GM12878 (cell line): ENCODE measurements around the gene PSMA7. TPM values are rescaled to one million over a fixed set of nuclear protein-coding genes. Genes with fewer than 3 reads are reported as not detected.
"Not testable (repeated sequence)": the region's sequence is repeated elsewhere in the genome, so short reads cannot be mapped to it uniquely, and the experiment has no call there.

Experiments used
- ATAC-seq: fragments of 200-7000 bp; cut with Tn5 transposase; 3 replicates; pipeline ENCODE4 v1.9.1; 2020; ENCODE audit warnings: mild to moderate bottlenecking, moderate library complexity
- BruUV-seq: library from RNA; stranded (reverse); fragments of 400-500 nt; replicated peaks from 2 replicates; lab custom pipeline; 2021; lab: Mats Ljungman, UMichigan
- CTCF ChIA-PET: fragments of 300-600 bp; sonication (Branson Sonifier 250); formaldehyde crosslinking; extraction: SDS; loops from one replicate; lab custom pipeline; 2021; ENCODE audit warnings: inconsistent platforms; lab: Yijun Ruan, JAX
- POLR2A ChIA-PET: fragments of 350-600 bp; formaldehyde crosslinking; extraction: SDS; loops from one replicate; lab custom pipeline; 2021; ENCODE audit warnings: inconsistent platforms; lab: Charles Lee
- RAD21 ChIA-PET: fragments of 300-600 bp; sonication (Branson Sonifier 250); formaldehyde crosslinking; loops from one replicate; lab custom pipeline; 2023; ENCODE audit warnings: antibody characterized with exemption; ENCODE audit not compliant: unreplicated experiment; lab: Charles Lee
- SMC1A ChIA-PET: fragments of 300-600 bp; sonication (Branson Sonifier 250); formaldehyde crosslinking; loops from one replicate; lab custom pipeline; 2023; ENCODE audit not compliant: unreplicated experiment, uncharacterized antibody; lab: Charles Lee
- DNase-seq: peaks from one replicate; pipeline ENCODE4 v3.0.0-alpha.2; 2011; ENCODE audit warnings: low read depth, low spot score
- FAIRE-seq: peaks from 3 replicates; lab custom pipeline; 2011; peaks lifted over from hg19 to GRCh38; lab: Jason Lieb, UNC
- H2AFZ ChIP-seq: 2 replicates; pipeline ENCODE4 v1.6.0; 2011; ENCODE audit warnings: low read depth, low read length, control low read depth; ENCODE audit not compliant: control insufficient read depth
- H3K27ac ChIP-seq: 2 replicates; pipeline ENCODE4 v1.5.1; 2011; ENCODE audit warnings: control low read depth; ENCODE audit not compliant: control insufficient read depth, insufficient read depth
- H3K27me3 ChIP-seq, 2 experiments: replicated peaks in 1 of 2; 2 replicates each; pipeline versions ENCODE4 v1.6.0 to v1.6.1; 2011; ENCODE audit warnings: low read length in 1 of 2; ENCODE audit not compliant: control insufficient read depth in 2 of 2, insufficient read depth in 2 of 2
- H3K36me3 ChIP-seq, 2 experiments: 2 replicates each; pipeline ENCODE4 v1.5.1; 2011; ENCODE audit warnings: low read length in 1 of 2; ENCODE audit not compliant: control insufficient read depth in 2 of 2, insufficient read depth in 2 of 2
- H3K4me1 ChIP-seq: 2 replicates; pipeline ENCODE4 v1.6.1; 2011; ENCODE audit warnings: mild to moderate bottlenecking, low read length, moderate library complexity, mixed read lengths; ENCODE audit not compliant: control insufficient read depth, insufficient read depth
- H3K4me2 ChIP-seq: 2 replicates; pipeline ENCODE4 v1.6.0; 2011; ENCODE audit warnings: control low read depth; ENCODE audit not compliant: control insufficient read depth, insufficient read depth
- H3K4me3 ChIP-seq: fragments of 200-600 bp; sonication (generic); 2 replicates; pipeline ENCODE4 v1.5.1; 2016
- H3K79me2 ChIP-seq: 2 replicates; pipeline ENCODE4 v1.6.0; 2011; ENCODE audit warnings: low read length; ENCODE audit not compliant: control insufficient read depth, insufficient read depth
- H3K9ac ChIP-seq: 2 replicates; pipeline ENCODE4 v1.8.0; 2011; ENCODE audit warnings: low read length, control low read depth, mixed read lengths; ENCODE audit not compliant: control insufficient read depth, insufficient read depth
- H3K9me3 ChIP-seq: replicated peaks from 3 replicates; pipeline ENCODE4 v1.5.1; 2011; ENCODE audit warnings: mild to moderate bottlenecking, low read length; ENCODE audit not compliant: control insufficient read depth, insufficient read depth
- H4K20me1 ChIP-seq: 2 replicates; pipeline ENCODE4 v1.6.0; 2011; ENCODE audit not compliant: control insufficient read depth, insufficient read depth
- ASH2L ChIP-seq: fragments of 300-600, 200-600 bp; sonication (generic); IDR thresholded peaks from 2 replicates; pipeline ENCODE4 v1.6.1; 2017; ENCODE audit warnings: low read depth, mild to moderate bottlenecking, borderline replicate concordance
- CBFB ChIP-seq: IDR thresholded peaks from 2 replicates; pipeline ENCODE4 v1.6.1; 2016; ENCODE audit warnings: antibody characterized with exemption, low read depth
- EED ChIP-seq: sonication (generic); IDR thresholded peaks from 2 replicates; pipeline ENCODE4 v1.6.1; 2016; ENCODE audit warnings: antibody characterized with exemption, low read depth
- NBN ChIP-seq: fragments of 450-650 bp; IDR thresholded peaks from 2 replicates; pipeline ENCODE4 v1.6.1; 2016
- NR2C2 ChIP-seq: IDR thresholded peaks from 2 replicates; pipeline ENCODE4 v1.6.1; 2011; ENCODE audit warnings: borderline replicate concordance, low read depth; ENCODE audit not compliant: control insufficient read depth, insufficient read length
- POLR2A ChIP-seq: IDR thresholded peaks from 2 replicates; pipeline ENCODE4 v1.6.1; 2011; ENCODE audit warnings: low read depth, mild to moderate bottlenecking, low read length
- TAF1 ChIP-seq: IDR thresholded peaks from 2 replicates; pipeline ENCODE4 v1.6.1; 2011; ENCODE audit warnings: mild to moderate bottlenecking, low read depth, low read length, borderline replicate concordance
- ZBTB33 ChIP-seq: fragments of 450-650 bp; IDR thresholded peaks from 2 replicates; pipeline ENCODE4 v1.6.1; 2017; ENCODE audit warnings: mild to moderate bottlenecking
- WGBS: methylation state at CpG from one replicate; pipeline ENCODE4 v1.1.6; 2016; ENCODE audit warnings: low lambda C conversion rate; ENCODE audit not compliant: insufficient replicate concordance, insufficient coverage; ENCODE audit errors: missing lambda C conversion rate; 5-methylcytosine and 5-hydroxymethylcytosine counted together
- in situ Hi-C: fragments of 300-500 bp; cut with MboI; formaldehyde crosslinking; loops from 9 replicates; pipeline ENCODE4 v1.14.3; 2018; ENCODE audit warnings: mixed read lengths
- intact Hi-C: fragments of 100-400 bp; cut with micrococcal nuclease; formaldehyde crosslinking; loops from one replicate; pipeline ENCODE4 v1.14.2; 2022; ENCODE audit not compliant: unreplicated experiment
- polyA plus RNA-seq, 11 experiments: library from polyadenylated mRNA; depleted of rRNA in 4 of 11; unstranded in 6 of 11; stranded (reverse) in 5 of 11; fragments of >200 nt; fragmentation: Nextera tagmentation in 4 of 11; fragmentation: Illumina TruSeq in 1 of 11; extraction: Ambion mirVana in 4 of 11; extraction: Trizol in 1 of 11; gene quantifications; 1 replicate in 1 of 11; 2 replicates in 10 of 11; pipeline versions ENCODE4 v1.2.1 to v1.2.3, GENCODE V29; 2011 to 2016; ENCODE audit warnings: inconsistent platforms in 2 of 11, missing spikeins in 2 of 11, low read depth in 1 of 11
- total RNA-seq, 4 experiments: library from RNA; depleted of rRNA in 3 of 4; stranded (reverse); fragments of >200 nt in 3 of 4; fragmentation: Illumina TruSeq in 1 of 4; extraction: Trizol in 1 of 4; gene quantifications; 2 replicates each; pipeline versions ENCODE4 v1.2.1 to v1.2.3, GENCODE V29; 2013 to 2021

PSMA7 gene
- total and polyA plus RNA-seq, 10 of the 15 experiments (the other 5 are each of a cell fraction or from before 2014, with no cell fraction given) = 216 to 857 (median 368) TPM

- WGBS = 97% methylated on average over 24 of the region's 24 CpGs
- no peak overlapping the region for H3K4me3 ChIP-seq
- POLR2A ChIA-PET = no interaction called here
- H3K4me1 ChIP-seq = peaks cover under 1% of the 10 kb centered on the region; the same call in 1 of the 2 replicates
- CTCF ChIA-PET = no interaction called here
- no peak overlapping the region for H3K9ac ChIP-seq
- no TSS peak for BruUV-seq
- no peak overlapping the region for H3K27ac ChIP-seq
- no peak overlapping the region for H2AFZ ChIP-seq
- no peak overlapping the region for H3K4me2 ChIP-seq
- peaks cover 5 to 8% of the 10 kb centered on the region in 2 experiments; a peak in 3 of 4 replicates for H3K36me3 ChIP-seq
- DNase-seq = no peak
- in situ Hi-C loops = no loop called here
- no peaks in the 10 kb centered on the region; the same call in 2 of the 3 replicates for H3K9me3 ChIP-seq
- SMC1A ChIA-PET = no interaction called here
- TF ChIP-seq NBN (no peak), POLR2A (no peak), CBFB (no peak), EED (no peak), ZBTB33 (no peak)
- TF ChIP-seq, all 136 proteins: peak for 0
- RAD21 ChIA-PET = no interaction called here
- Histone ChIP-seq H3K27me3 (no peaks in the 10 kb centered on the region), H4K20me1 (no peaks in the 10 kb centered on the region; the same call in 1 of the 2 replicates), H3K79me2 (peaks cover 34% of the 10 kb centered on the region)
- ATAC-seq (no peak), FAIRE-seq (no peak)
- intact Hi-C loops = no loop called here
Observed at GRCh38 chr20:62149532-62150309, 6.5 kb upstream of the PSMA7 start.

GRCh38 chr20:62148908-62149314, 5.7 kb upstream of the PSMA7 start:
- POLR2A ChIA-PET = no interaction called here
- no peak overlapping the region for H3K9ac ChIP-seq
- intact Hi-C loops = no loop called here
- TF ChIP-seq TAF1 (no peak), ASH2L (no peak), NR2C2 (no peak)
- TF ChIP-seq, all 136 proteins: peak for 0
- FAIRE-seq = no peak
- ChIA-PET RAD21 (no interaction called here), CTCF (no interaction called here), SMC1A (no interaction called here)
- no peaks in the 10 kb centered on the region for H3K27me3 ChIP-seq
- WGBS = 94% methylated on average over 20 of the region's 20 CpGs
- H3K4me1 ChIP-seq = peaks cover 4% of the 10 kb centered on the region; the same call in 1 of the 2 replicates
- BruUV-seq = no TSS peak
- H3K27ac ChIP-seq = no peak overlapping the region
- H4K20me1 ChIP-seq = no peaks in the 10 kb centered on the region; the same call in 1 of the 2 replicates
- in situ Hi-C loops = no loop called here
- H2AFZ ChIP-seq = no peak overlapping the region
- H3K4me2 ChIP-seq = no peak overlapping the region
- no peaks in the 10 kb centered on the region; the same call in 2 of the 3 replicates for H3K9me3 ChIP-seq
- no peak for ATAC-seq
- peaks cover 2 to 6% of the 10 kb centered on the region in 2 experiments; a peak in 3 of 4 replicates for H3K36me3 ChIP-seq
- DNase-seq = no peak
- peaks cover 42% of the 10 kb centered on the region for H3K79me2 ChIP-seq
- H3K4me3 ChIP-seq = no peak overlapping the region

GRCh38 chr20:62148383-62148782, 5.2 kb upstream of the PSMA7 start:
- WGBS = 98% methylated on average over 8 of the region's 10 CpGs
- H3K27me3 ChIP-seq, H4K20me1 ChIP-seq, POLR2A ChIA-PET, H2AFZ ChIP-seq, FAIRE-seq, ATAC-seq, intact Hi-C loops, H3K4me1 ChIP-seq, DNase-seq, H3K36me3 ChIP-seq, H3K27ac ChIP-seq, SMC1A ChIA-PET, H3K4me3 ChIP-seq, BruUV-seq, H3K9me3 ChIP-seq, H3K4me2 ChIP-seq, H3K9ac ChIP-seq, CTCF ChIA-PET, in situ Hi-C loops: not testable (repeated sequence)
- RAD21 ChIA-PET = interaction anchor here (1.2 kb wide), 1 partner anchor 137 kb away, joined by 4 read pairs; no protein-coding TSS in a partner anchor
- peaks cover 42% of the 10 kb centered on the region for H3K79me2 ChIP-seq
